GM19099 (cell line): Measurements from ENCODE around the gene GPC6.

ENCODE experiments used
- POLR2A ChIP-seq: IDR thresholded peaks from 3 replicates; pipeline ENCODE4 v1.6.1; 2011; ENCODE audit warnings: low read depth; ENCODE audit not compliant: insufficient read length; ENCODE audit errors: extremely low read depth

The GPC6 gene

GRCh38 chr13:94414141-94414540, 1187.5 kb downstream of the GPC6 start:
- no peak for TF ChIP-seq POLR2A

- no peak for TF ChIP-seq POLR2A
Observed at GRCh38 chr13:94414708-94415107, 1188.1 kb downstream of the GPC6 start.

- no peak for TF ChIP-seq POLR2A
Observed at GRCh38 chr13:94415500-94416237, 1189.1 kb downstream of the GPC6 start.

GRCh38 chr13:94416454-94417080, 1190.0 kb downstream of the GPC6 start:
- no peak for TF ChIP-seq POLR2A

GRCh38 chr13:94417294-94417693, 1190.7 kb downstream of the GPC6 start:
- no peak for TF ChIP-seq POLR2A

- TF ChIP-seq POLR2A, result no peak
Observed at GRCh38 chr13:94419304-94419924, 1192.8 kb downstream of the GPC6 start.

- no peak for TF ChIP-seq POLR2A
Observed at GRCh38 chr13:94419925-94420305, 1193.3 kb downstream of the GPC6 start.

- TF ChIP-seq POLR2A, result no peak
Observed at GRCh38 chr13:94427313-94427953, 1200.8 kb downstream of the GPC6 start.

- no peak for TF ChIP-seq POLR2A
Observed at GRCh38 chr13:94431574-94431973, 1205.0 kb downstream of the GPC6 start.

- TF ChIP-seq POLR2A, result no peak
Observed at GRCh38 chr13:94431987-94432386, 1205.4 kb downstream of the GPC6 start.

GRCh38 chr13:94433055-94433961, 1206.7 kb downstream of the GPC6 start:
- TF ChIP-seq POLR2A, result no peak

- TF ChIP-seq POLR2A, result no peak
Observed at GRCh38 chr13:94435604-94436226, 1209.1 kb downstream of the GPC6 start.

- TF ChIP-seq POLR2A, result no peak
Observed at GRCh38 chr13:94444826-94445225, 1218.2 kb downstream of the GPC6 start.

GRCh38 chr13:94454334-94454733, 1227.7 kb downstream of the GPC6 start:
- no peak for TF ChIP-seq POLR2A

- no peak for TF ChIP-seq POLR2A
Observed at GRCh38 chr13:94454906-94455305, 1228.3 kb downstream of the GPC6 start.

- no peak for TF ChIP-seq POLR2A
Observed at GRCh38 chr13:94455414-94455813, 1228.8 kb downstream of the GPC6 start.
